ENCODE measurements around the gene BTBD1. TPM values are rescaled to one million over a fixed set of nuclear protein-coding genes. Genes with fewer than 3 reads are reported as not detected.
"Not testable (repeated sequence)": the region's sequence is repeated elsewhere in the genome, so short reads cannot be mapped to it uniquely, and the experiment has no call there.

BTBD1 gene
- polyA plus RNA-seq, 1 experiment, result 113 TPM

DNA sequence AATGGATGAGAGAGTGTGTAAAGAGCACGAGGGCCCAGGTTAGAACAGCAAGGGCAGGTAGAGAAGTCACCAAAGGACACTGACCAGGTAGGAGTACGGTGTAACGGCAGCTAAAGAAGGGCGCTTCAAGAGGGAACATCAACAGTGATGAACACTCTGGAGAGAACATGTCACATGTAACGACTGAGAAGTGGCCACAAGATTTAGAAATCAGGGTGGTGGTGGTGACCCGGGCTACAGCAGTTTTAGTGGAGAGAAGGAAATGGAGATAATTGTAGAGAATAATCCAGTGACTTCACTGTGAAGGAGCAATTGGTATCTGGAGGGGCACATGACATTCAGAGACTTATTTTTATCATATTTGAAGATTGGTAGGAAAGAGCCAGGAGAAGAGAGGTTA is 54.4 kb downstream of the BTBD1 start:
- H3K27me3 ChIP-seq (ENCODE audit: control insufficient read depth, insufficient read depth, low read length), result no peaks in the 10 kb centered on the region
- no peaks in the 10 kb centered on the region for H3K9me3 ChIP-seq (ENCODE audit: control insufficient read depth, insufficient read depth, low read length)
- DNase-seq (ENCODE audit: low read depth, low spot score), result no peak
- CTCF ChIA-PET, result interaction anchor here (0.6 to 2.7 kb wide), 6 partner anchors 13 to 100 kb away, joined by 3 to 19 read pairs (median 3); partner anchors contain the start of gene BTBD1
- TF ChIP-seq, protein P1, sequence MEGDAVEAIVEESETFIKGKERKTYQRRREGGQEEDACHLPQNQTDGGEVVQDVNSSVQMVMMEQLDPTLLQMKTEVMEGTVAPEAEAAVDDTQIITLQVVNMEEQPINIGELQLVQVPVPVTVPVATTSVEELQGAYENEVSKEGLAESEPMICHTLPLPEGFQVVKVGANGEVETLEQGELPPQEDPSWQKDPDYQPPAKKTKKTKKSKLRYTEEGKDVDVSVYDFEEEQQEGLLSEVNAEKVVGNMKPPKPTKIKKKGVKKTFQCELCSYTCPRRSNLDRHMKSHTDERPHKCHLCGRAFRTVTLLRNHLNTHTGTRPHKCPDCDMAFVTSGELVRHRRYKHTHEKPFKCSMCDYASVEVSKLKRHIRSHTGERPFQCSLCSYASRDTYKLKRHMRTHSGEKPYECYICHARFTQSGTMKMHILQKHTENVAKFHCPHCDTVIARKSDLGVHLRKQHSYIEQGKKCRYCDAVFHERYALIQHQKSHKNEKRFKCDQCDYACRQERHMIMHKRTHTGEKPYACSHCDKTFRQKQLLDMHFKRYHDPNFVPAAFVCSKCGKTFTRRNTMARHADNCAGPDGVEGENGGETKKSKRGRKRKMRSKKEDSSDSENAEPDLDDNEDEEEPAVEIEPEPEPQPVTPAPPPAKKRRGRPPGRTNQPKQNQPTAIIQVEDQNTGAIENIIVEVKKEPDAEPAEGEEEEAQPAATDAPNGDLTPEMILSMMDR (IDR thresholded peaks at IDR 0.05; ENCODE audit: low read depth, low read length), result no peak
- no peak overlapping the region for H3K27ac ChIP-seq (ENCODE audit: low read depth, low read length)
- POLR2A ChIA-PET, result no interaction called here
- H3K4me3 ChIP-seq (ENCODE audit: low read depth, low read length), result no peak overlapping the region

DNA sequence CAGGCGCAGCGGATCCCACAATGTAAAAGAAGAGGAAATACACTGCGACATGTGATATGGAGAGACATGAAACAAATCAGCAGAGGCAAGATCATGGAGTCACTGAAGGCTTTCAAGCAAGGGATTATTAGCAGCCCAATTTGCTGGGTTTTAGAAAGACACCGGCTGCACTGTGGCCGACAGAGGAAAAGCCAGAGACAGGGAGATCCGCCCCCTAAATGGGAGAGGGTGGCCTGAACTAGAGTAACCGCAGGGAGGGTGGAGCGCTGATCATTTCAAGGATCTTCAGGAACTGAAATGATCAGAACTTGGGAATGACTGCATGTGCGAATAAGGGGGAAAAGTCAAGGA is 55.0 kb downstream of the BTBD1 start:
- POLR2A ChIA-PET, result interaction anchor here (0.6 to 1.1 kb wide), 2 partner anchors 55 to 471 kb away, joined by 3 to 4 read pairs; partner anchors contain the start of genes BTBD1 and RPS17
- CTCF ChIA-PET, result interaction anchor here (0.6 to 3.7 kb wide), 19 partner anchors 8 to 659 kb away, joined by 3 to 55 read pairs (median 7); partner anchors contain the start of genes BTBD1, RAMAC and TM6SF1
- Histone ChIP-seq H3K27ac (ENCODE audit: low read depth, low read length) (peak overlapping the region; percentile 53), H3K9me3 (ENCODE audit: control insufficient read depth, insufficient read depth, low read length) (no peaks in the 10 kb centered on the region), H3K4me3 (ENCODE audit: low read depth, low read length) (peak overlapping the region; percentile 99), H3K27me3 (ENCODE audit: control insufficient read depth, insufficient read depth, low read length) (no peaks in the 10 kb centered on the region)
- DNase-seq (ENCODE audit: low read depth, low spot score), result no peak
- TF ChIP-seq, protein P1 (IDR thresholded peaks at IDR 0.05; ENCODE audit: low read depth, low read length), result no peak

DNA sequence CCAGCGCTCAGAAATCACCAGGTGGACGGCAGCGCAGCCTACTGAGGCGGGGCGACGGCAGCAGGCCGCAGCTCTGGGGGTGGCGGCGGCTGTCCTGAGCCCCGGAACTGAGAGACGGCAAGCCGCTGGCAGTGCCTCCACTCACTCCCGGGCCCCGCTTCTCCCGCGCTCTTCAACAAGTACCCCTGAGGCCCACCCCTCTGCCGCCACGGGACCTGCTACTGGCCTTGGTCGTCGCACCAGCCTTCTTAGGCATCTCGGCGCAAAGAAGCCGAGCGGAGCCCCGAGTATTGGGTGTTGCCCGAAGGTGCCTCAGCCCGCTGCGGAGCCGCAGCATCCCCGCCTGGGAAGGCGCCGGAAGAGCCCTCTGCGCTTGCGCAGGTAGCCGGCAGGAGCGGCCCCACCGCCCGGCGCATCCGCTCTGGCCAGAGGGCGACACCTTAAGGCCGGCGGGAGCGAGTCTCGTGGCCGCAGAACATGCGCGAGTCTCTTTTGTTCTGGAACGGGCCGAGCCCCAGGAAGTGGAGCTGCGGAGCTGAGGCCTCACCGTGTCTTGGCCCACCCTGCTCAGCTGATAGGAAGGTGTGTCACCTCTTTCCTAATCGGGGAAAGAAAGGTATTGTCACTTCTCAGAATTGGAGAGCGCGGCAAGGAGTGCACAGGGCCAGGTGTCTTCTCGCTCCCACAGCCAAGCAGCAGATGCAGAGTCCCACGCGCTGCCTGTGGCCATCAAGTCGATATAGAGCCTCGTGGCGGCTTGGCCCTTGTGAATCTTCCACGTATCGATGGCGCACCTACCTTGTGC is 55.6 kb downstream of the BTBD1 start, which contains the start of gene C15orf40:
Gene C15orf40, minus strand, starts transcription at position 369 of the 805 bp plus-strand sequence. Its CDS starts 32 bp downstream, at position 337.
- Histone ChIP-seq H3K27ac (ENCODE audit: low read depth, low read length) (peak within 1 kb of the TSS; percentile 80), H3K27me3 (ENCODE audit: control insufficient read depth, insufficient read depth, low read length) (no peaks in the 10 kb centered on the region), H3K4me3 (ENCODE audit: low read depth, low read length) (peak within 1 kb of the TSS; percentile 99), H3K9me3 (ENCODE audit: control insufficient read depth, insufficient read depth, low read length) (no peaks in the 10 kb centered on the region)
- TF ChIP-seq, protein P1 (IDR thresholded peaks at IDR 0.05; ENCODE audit: low read depth, low read length), result peak; percentile 66
- DNase-seq (ENCODE audit: low read depth, low spot score), result peak; percentile 78
- ChIA-PET POLR2A (interaction anchor here (0.5 to 1.1 kb wide), 6 partner anchors 21 to 471 kb away, joined by 3 to 8 read pairs (median 4); partner anchors contain the start of genes BTBD1 and RPS17), CTCF (interaction anchor here (0.6 to 3.7 kb wide), 39 partner anchors 9 to 658 kb away, joined by 3 to 55 read pairs (median 5); partner anchors contain the start of genes BTBD1, RAMAC and TM6SF1)

DNA sequence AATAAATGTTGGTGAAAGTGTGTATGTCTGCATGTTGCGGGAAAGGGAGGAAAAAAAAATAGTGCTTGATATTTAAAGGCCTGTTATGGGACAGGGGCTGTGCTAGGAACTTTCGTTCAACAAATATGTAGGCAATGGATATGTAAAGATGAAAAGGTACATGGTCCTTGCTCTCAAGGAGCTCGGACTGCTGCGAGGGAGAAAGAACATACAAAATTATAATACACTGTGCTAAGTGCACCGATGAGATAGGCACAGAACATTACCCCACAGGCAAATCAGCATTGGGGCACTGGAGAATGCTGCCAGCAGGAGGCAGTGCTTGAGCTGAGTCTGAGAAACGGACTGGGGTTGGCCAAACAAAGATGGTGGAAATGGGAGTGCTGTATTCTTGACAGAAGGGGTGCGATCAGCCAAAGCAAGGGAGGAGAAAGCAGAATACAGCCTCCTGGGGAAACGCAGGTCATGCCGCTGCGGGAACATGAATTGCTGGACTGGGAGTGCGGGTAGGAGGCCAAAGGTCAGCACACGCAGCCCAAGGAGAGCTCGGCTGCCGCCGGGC is 56.3 kb downstream of the BTBD1 start:
- peak overlapping the region; percentile 80 for H3K27ac ChIP-seq (ENCODE audit: low read depth, low read length)
- TF ChIP-seq, protein P1 (IDR thresholded peaks at IDR 0.05; ENCODE audit: low read depth, low read length), result peak; percentile 93
- no peaks in the 10 kb centered on the region for H3K9me3 ChIP-seq (ENCODE audit: control insufficient read depth, insufficient read depth, low read length)
- H3K4me3 ChIP-seq (ENCODE audit: low read depth, low read length), result peak overlapping the region; percentile 99
- no peaks in the 10 kb centered on the region for H3K27me3 ChIP-seq (ENCODE audit: control insufficient read depth, insufficient read depth, low read length)
- POLR2A ChIA-PET, result interaction anchor here (0.5 to 1.1 kb wide), 5 partner anchors 22 to 470 kb away, joined by 3 to 8 read pairs (median 3); partner anchors contain the start of gene RPS17
- DNase-seq (ENCODE audit: low read depth, low spot score), result peak; percentile 51
- CTCF ChIA-PET, result interaction anchor here (0.5 to 3.7 kb wide), 45 partner anchors 9 to 470 kb away, joined by 3 to 55 read pairs (median 4); partner anchors contain the start of genes BTBD1, RAMAC and TM6SF1

DNA sequence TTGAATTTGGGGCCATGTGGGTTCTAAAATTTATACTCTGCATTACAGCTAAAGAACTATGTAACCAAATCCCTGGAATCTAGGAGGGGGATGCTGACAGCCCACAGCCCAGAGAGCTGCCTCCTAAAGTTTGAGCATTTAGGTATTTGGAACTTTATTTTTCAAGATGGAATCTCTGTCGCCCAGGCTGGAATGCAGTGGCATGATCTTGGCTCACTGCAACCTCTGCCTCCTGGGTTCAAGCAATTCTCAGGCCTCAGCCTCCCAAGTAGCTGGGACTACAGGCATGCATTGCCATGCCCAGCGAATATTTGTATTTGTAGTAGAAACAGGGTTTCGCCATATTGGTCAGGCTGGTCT is 66.4 kb downstream of the BTBD1 start:
- CTCF ChIA-PET, result interaction anchor here (0.6 to 5.4 kb wide), 15 partner anchors 8 to 464 kb away, joined by 3 to 55 read pairs (median 4); partner anchors contain the start of genes BTBD1, C15orf40 and RPS17
- not testable (repeated sequence) for H3K27ac ChIP-seq (ENCODE audit: low read depth, low read length); H3K4me3 ChIP-seq (ENCODE audit: low read depth, low read length); H3K27me3 ChIP-seq (ENCODE audit: control insufficient read depth, insufficient read depth, low read length); DNase-seq (ENCODE audit: low read depth, low spot score); H3K9me3 ChIP-seq (ENCODE audit: control insufficient read depth, insufficient read depth, low read length)
- POLR2A ChIA-PET, result interaction anchor here (1.5 kb wide), 1 partner anchor 460 kb away, joined by 5 read pairs; the partner anchor contains the start of gene RPS17
